T-helper 22 cell (primary cell): ENCODE data around the gene MEG3.

Experiments used
- DNase-seq: peaks from one replicate; pipeline ENCODE4 v3.0.0-alpha.2; 2020; ENCODE audit warnings: low read depth

Gene MEG3

DNA sequence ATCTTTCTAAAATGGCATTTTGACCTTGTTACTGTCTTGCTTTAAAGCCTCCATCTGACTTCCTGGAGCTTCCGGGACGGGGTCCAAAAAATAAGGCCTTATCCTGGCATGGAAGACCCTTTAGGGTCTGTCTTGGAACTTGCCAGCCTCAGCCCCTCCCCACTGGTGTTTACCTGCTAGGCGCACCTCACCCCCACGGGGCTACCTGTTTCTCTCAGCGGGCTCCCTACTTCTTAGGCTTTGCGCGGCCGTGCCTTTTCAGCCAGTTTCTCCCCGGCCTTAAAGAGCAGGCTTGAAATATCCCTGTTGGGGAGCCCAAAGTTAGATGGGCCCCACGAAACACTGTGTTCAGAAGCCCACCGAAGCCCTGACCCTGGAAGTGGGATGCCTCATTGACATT lies 72.5 kb downstream of the MEG3 start:
- no peak for DNase-seq

- no peak for DNase-seq
These were observed 73.3 kb downstream of the MEG3 start for GRCh38 chr14:100898935-100899883.

GRCh38 chr14:100899884-100900771 lies 74.2 kb downstream of the MEG3 start:
- DNase-seq: no peak

DNA sequence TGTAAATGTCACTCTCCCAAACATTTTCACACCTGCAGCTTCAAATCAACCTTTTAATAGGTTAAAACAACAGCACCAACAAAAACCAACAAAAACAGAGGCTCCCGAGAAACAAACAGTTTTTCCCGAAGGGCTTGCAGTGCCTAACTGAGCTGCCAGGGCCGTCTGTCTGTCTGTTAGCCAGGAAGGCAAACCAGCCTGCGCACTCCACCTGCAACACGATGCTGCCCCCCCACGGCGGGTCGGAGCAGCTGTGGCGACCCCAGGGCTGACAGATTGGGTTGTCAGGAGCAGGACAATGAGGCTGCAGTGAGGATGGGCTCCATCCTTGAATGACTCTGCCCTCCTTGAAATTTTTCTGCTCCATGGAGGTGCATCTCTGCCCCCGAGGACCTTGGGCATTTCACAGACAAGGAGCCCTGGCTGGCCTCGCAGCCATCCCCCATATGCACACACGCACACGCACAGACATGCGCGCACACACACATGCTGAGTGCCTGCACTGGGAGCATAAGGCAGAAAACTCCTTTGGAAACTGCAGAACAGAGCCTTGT lies 75.0 kb downstream of the MEG3 start:
- no peak for DNase-seq

DNA sequence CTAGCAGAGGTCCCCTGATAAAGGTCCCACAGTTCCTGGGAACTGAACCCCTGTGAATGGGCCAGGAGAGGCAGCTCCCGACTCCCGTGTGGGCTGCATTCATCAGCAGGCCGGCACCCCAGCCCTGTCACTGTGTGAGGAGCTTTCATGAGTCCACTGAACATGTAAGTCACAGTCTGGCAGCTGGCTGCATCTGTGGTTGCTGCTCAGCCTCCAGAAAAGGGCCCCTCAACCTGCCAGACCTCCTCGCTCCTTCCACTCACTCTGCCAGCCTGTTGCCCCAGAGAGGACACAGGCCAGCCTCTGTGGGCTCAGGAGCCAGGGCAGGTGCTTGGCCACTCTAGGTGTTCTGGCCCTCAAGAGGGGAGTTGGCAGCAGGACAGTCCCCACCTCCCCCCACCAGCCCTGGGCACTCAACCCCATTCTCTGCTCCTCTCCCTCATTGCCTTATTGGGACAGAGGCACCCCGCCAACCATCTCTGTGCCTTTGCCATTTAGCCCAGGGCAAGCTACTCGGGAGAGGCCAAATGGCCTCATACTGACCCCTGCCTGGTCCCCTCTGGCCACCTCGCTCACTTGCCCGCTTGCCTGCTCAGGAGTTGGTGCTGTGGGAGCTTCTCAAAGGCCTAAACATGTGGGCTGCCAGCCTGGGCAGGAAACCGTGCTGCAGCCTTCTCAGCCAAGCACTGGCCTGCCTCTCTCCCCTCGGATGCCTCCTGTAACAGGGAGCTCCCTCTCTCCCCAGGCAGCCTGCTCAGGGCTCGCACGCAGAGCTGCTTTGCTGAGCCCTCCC lies 75.7 kb downstream of the MEG3 start:
- no peak for DNase-seq

DNA sequence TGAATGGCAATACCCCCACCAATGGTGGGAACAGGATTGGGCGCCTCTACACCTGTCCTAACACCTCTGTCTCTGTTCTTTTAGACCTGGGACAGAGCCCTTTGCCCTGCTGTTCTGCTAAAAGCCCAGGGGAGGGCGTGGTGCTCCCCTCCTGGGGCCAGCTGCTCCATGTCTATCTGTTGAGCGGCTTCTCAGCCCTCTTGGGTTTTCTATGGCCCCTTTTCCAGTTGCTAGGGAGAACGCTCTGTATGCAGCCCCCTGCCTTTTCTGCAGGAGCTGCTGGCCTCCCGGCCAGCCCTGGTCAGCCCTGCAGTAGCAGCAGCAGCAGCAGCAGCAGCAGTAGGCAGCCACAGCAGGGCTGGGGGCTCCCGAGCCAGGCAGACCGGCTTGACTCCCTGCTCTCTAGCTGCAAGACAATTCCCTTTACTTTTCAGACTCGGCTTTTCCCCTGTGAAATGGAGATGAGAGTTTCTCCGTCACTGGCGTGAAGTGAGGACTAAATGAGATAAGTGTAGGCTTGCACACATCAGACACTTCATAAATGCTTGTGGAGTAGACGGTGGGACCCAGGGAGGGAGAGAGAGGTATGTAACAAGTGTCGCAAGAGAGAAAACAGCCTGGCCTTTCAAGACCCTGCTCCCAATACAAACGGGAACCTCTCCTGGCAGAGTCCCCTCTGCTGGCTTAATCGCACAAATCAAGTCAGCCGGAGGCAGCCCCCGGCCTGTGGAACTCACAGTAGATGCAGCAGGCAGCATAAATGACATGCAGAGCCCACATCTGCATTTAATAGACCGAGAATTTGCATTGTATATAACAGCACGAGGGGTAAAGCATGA lies 76.6 kb downstream of the MEG3 start:
- DNase-seq: no peak

DNA sequence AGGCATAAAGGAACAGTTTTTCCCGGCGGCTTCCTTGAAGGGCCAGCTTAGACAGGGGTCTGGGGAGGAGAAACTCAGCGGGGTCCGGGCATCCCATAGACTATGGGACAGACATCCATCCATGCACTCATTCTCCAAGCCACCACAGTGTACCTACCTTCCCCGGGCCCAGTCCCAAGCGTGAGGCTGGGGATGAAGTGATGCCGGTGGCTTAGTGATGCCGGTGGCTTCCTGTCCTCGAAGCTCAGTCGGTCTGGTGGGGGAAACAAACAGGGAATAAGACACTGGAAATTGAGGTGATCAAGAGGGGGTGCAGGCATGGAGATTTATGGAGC lies 77.2 kb downstream of the MEG3 start:
- DNase-seq: no peak

DNA sequence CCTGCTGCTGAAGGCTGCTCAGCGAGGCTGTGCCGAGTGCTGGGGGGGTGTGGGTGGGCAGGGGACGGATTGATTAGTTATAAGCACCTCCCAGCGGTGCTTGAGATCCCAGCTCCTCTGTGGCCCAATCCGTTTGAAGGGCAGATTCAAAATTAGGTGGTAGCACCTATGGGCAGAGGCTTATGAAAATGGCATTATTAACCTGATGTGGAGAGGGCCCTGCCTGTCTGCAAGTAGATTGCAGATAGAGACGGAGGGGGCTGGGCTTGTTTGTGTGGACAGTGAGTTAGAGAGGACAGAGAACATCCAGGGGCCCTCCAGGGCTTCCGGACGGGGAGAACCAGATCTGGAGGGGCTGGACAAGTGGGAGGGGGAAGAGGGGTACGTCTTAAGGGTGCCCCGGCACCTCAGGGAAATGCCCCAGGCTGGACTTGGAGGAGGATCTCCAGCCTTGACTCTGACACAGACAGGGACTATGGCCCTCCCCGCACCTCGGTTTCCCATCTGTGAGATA lies 77.8 kb downstream of the MEG3 start, which contains the start of gene RTL1:
TSS of gene RTL1 (minus strand) at position 51 of the 514 bp plus-strand sequence. CDS start 18,934 bp downstream, outside the sequence.
- no peak for DNase-seq

DNA sequence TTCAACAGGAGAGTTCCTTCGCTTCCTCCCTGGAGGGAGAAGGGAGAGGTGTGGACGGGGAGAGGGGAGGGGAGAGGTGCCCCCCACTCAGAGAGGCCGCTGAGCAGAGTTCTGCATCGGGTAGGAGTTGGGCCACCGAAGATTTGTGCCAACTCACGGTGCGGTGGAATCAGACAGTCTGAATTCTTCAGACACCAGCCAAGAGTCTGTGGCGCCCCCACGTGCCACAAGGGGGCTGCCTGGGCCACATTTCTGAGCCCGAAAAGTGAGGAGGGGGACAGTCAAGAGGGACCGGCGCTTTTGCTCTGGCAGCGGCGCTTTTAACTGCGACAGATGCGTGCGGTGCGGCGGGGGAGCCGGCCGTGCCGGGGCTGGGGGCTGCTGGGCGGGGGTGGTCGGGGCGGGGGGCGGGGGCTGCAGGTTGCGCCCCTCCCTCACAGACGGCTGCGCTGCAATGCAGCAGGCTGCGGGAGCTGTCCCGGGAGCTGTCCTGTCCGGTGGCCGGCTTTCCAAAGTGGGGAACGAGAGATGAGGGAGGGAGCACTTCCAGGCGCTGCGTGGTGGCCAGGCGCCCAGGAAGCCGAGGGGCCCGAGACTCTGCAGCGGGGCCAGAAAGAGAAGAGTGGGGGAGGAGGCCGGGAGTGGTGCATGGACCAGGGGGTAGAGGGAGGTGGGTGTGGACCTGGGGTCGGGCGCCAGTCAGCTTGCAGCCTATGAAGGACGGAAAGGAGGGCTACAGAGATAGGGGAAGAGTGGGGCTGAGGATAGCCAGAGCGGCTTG lies 78.6 kb downstream of the MEG3 start:
- no peak for DNase-seq

- DNase-seq: no peak
These were observed 79.2 kb downstream of the MEG3 start for GRCh38 chr14:100905166-100905565.

GRCh38 chr14:100906420-100906819 lies 80.5 kb downstream of the MEG3 start:
- DNase-seq: no peak

GRCh38 chr14:100907240-100907639 lies 81.3 kb downstream of the MEG3 start:
- no peak for DNase-seq

GRCh38 chr14:100909439-100909838 lies 83.5 kb downstream of the MEG3 start:
- DNase-seq: no peak
